ENCODE results near the gene GLO1.

GLO1 gene

GRCh38 chr6:38638941-38639497 lies 63.9 kb downstream of the GLO1 start:
- TF ChIP-seq GLIS3 (CRISPR knock-in tag; IDR thresholded peaks at IDR 0.05) = no peak
- TF ChIP-seq ESRRG (CRISPR knock-in tag; IDR thresholded peaks at IDR 0.05) = no peak
- no peak for TF ChIP-seq ARNTL (CRISPR knock-in tag; IDR thresholded peaks at IDR 0.05; ENCODE audit: borderline replicate concordance, low read depth)
- no peak for TF ChIP-seq CSRNP3 (CRISPR knock-in tag; IDR thresholded peaks at IDR 0.05)
- TF ChIP-seq CSDC2 (CRISPR knock-in tag; IDR thresholded peaks at IDR 0.05) = no peak
- TF ChIP-seq BACH2 (CRISPR knock-in tag; IDR thresholded peaks at IDR 0.05; ENCODE audit: borderline replicate concordance) = no peak
- TF ChIP-seq PATZ1 (CRISPR knock-in tag; IDR thresholded peaks at IDR 0.05; ENCODE audit: borderline replicate concordance) = no peak; the same call in 1 of the 2 replicates
- TF ChIP-seq TCF4 (CRISPR knock-in tag; IDR thresholded peaks at IDR 0.05; ENCODE audit: borderline replicate concordance) = no peak
- TF ChIP-seq ZNF565 (CRISPR knock-in tag; conservative IDR thresholded peaks at IDR 0.05; ENCODE audit: low read depth) = no peak
- no peak for TF ChIP-seq ZFP3 (CRISPR knock-in tag; IDR thresholded peaks at IDR 0.05)
- no peak for TF ChIP-seq ZFP30 (CRISPR knock-in tag; IDR thresholded peaks at IDR 0.05)
- no peak for TF ChIP-seq POU6F1 (CRISPR knock-in tag; IDR thresholded peaks at IDR 0.05; ENCODE audit: borderline replicate concordance, low read depth)
- no peak for TF ChIP-seq ZNF70 (CRISPR knock-in tag; IDR thresholded peaks at IDR 0.05)
- ATAC-seq = peak; percentile 73

GRCh38 chr6:38637756-38638155 lies 65.2 kb downstream of the GLO1 start:
- no peak for ATAC-seq
- no peak for TF ChIP-seq PATZ1 (CRISPR knock-in tag; IDR thresholded peaks at IDR 0.05; ENCODE audit: borderline replicate concordance)
- no peak for TF ChIP-seq ZFP30 (CRISPR knock-in tag; IDR thresholded peaks at IDR 0.05)
- no peak for TF ChIP-seq CSRNP3 (CRISPR knock-in tag; IDR thresholded peaks at IDR 0.05)
- no peak for TF ChIP-seq RARB (CRISPR knock-in tag; IDR thresholded peaks at IDR 0.05)
- no peak for TF ChIP-seq ZNF8 (CRISPR knock-in tag; IDR thresholded peaks at IDR 0.05)
- no peak for TF ChIP-seq ZNF565 (CRISPR knock-in tag; conservative IDR thresholded peaks at IDR 0.05; ENCODE audit: low read depth)
- no peak for TF ChIP-seq TOX (CRISPR knock-in tag; IDR thresholded peaks at IDR 0.05; ENCODE audit: borderline replicate concordance)
- no peak for TF ChIP-seq ARNTL (CRISPR knock-in tag; IDR thresholded peaks at IDR 0.05; ENCODE audit: borderline replicate concordance, low read depth)

GRCh38 chr6:38636027-38636426 lies 66.9 kb downstream of the GLO1 start:
- no peak for ATAC-seq
- no peak for TF ChIP-seq RARB (CRISPR knock-in tag; IDR thresholded peaks at IDR 0.05)
- no peak for TF ChIP-seq ZFP30 (CRISPR knock-in tag; IDR thresholded peaks at IDR 0.05)
- no peak for TF ChIP-seq ZFP3 (CRISPR knock-in tag; IDR thresholded peaks at IDR 0.05)
- no peak for TF ChIP-seq OSR1 (CRISPR knock-in tag; IDR thresholded peaks at IDR 0.05)
- no peak for TF ChIP-seq CSDC2 (CRISPR knock-in tag; IDR thresholded peaks at IDR 0.05)
- no peak for TF ChIP-seq ZNF70 (CRISPR knock-in tag; IDR thresholded peaks at IDR 0.05)

GRCh38 chr6:38634518-38634917 lies 68.4 kb downstream of the GLO1 start:
- TF ChIP-seq ZFP3 (CRISPR knock-in tag; IDR thresholded peaks at IDR 0.05) (no peak), ZFP30 (CRISPR knock-in tag; IDR thresholded peaks at IDR 0.05) (no peak), CREB5 (CRISPR knock-in tag; IDR thresholded peaks at IDR 0.05; ENCODE audit: low read depth) (no peak), POU6F1 (CRISPR knock-in tag; IDR thresholded peaks at IDR 0.05; ENCODE audit: borderline replicate concordance, low read depth) (no peak), PATZ1 (CRISPR knock-in tag; IDR thresholded peaks at IDR 0.05; ENCODE audit: borderline replicate concordance) (no peak), PPARA (CRISPR knock-in tag; IDR thresholded peaks at IDR 0.05; ENCODE audit: borderline replicate concordance) (no peak), ISL1 (CRISPR knock-in tag; IDR thresholded peaks at IDR 0.05) (no peak), TCF4 (CRISPR knock-in tag; IDR thresholded peaks at IDR 0.05; ENCODE audit: borderline replicate concordance) (no peak), ZNF8 (CRISPR knock-in tag; IDR thresholded peaks at IDR 0.05) (no peak)
- ATAC-seq = no peak; the same call in 2 of the 3 replicates

Measured in SK-N-SH treated with all-trans-retinoic acid at 6 μM for 48 hours (cell line).